ENCODE results near the gene GRM6.

GRM6 gene

GRCh38 chr5:178983728-178984127, 11.4 kb downstream of the GRM6 start:
- DNase-seq, result no peak

GRCh38 chr5:178982941-178983340, 12.2 kb downstream of the GRM6 start:
- DNase-seq, result no peak

GRCh38 chr5:178981381-178981780, 13.7 kb downstream of the GRM6 start:
- DNase-seq, result no peak

- no peak for DNase-seq
Observed at GRCh38 chr5:178965465-178966055, 29.6 kb downstream of the GRM6 start.

GRCh38 chr5:178941361-178941760, 53.8 kb downstream of the GRM6 start:
- no peak for DNase-seq

- no peak for DNase-seq
Observed at GRCh38 chr5:178940569-178941360, 54.4 kb downstream of the GRM6 start, which contains the start of gene ZNF454. ZNF454 (plus strand) TSS chr5:178941198; CDS start chr5:178942792, 1,594 bp downstream.

- no peak for DNase-seq
Observed at GRCh38 chr5:178931846-178932760, 63.0 kb downstream of the GRM6 start.
